HG03558 (cell line): ENCODE results near the gene STOX2.

ENCODE experiments used
- ATAC-seq: cut with Tn5 transposase; IDR thresholded peaks from one replicate; pipeline ENCODE4 v1.9.1; 2021; ENCODE audit warnings: moderate number of reproducible peaks; ENCODE audit not compliant: unreplicated experiment; ENCODE audit errors: extremely low read depth

The STOX2 gene

GRCh38 chr4:183985786-183986185, 80.7 kb downstream of the STOX2 start:
- ATAC-seq, result no peak

GRCh38 chr4:183986291-183986970, 81.3 kb downstream of the STOX2 start:
- no peak for ATAC-seq

GRCh38 chr4:183986971-183987946, 82.2 kb downstream of the STOX2 start:
- ATAC-seq, result no peak

- ATAC-seq, result no peak
These were observed 82.9 kb downstream of the STOX2 start for GRCh38 chr4:183987987-183988392.

- ATAC-seq, result no peak
These were observed 83.8 kb downstream of the STOX2 start for GRCh38 chr4:183988874-183989273.

- ATAC-seq, result no peak
These were observed 84.4 kb downstream of the STOX2 start for GRCh38 chr4:183989461-183989860.

- ATAC-seq, result no peak
These were observed 84.8 kb downstream of the STOX2 start for GRCh38 chr4:183989931-183990330.

- ATAC-seq, result no peak
These were observed 88.6 kb downstream of the STOX2 start for GRCh38 chr4:183993676-183994075.

GRCh38 chr4:183995570-183995969, 90.5 kb downstream of the STOX2 start:
- no peak for ATAC-seq

GRCh38 chr4:183996868-183997267, 91.8 kb downstream of the STOX2 start:
- no peak for ATAC-seq

GRCh38 chr4:183999435-183999834, 94.3 kb downstream of the STOX2 start:
- ATAC-seq, result no peak

- no peak for ATAC-seq
These were observed 95.6 kb downstream of the STOX2 start for GRCh38 chr4:184000457-184001396.

- ATAC-seq, result no peak
These were observed 98.3 kb downstream of the STOX2 start for GRCh38 chr4:184003433-184003832.

GRCh38 chr4:184007891-184008290, 102.8 kb downstream of the STOX2 start:
- ATAC-seq, result no peak

- ATAC-seq, result no peak
These were observed 105.6 kb downstream of the STOX2 start for GRCh38 chr4:184010696-184011095.

GRCh38 chr4:184011826-184012380, 106.8 kb downstream of the STOX2 start:
- no peak for ATAC-seq

GRCh38 chr4:184012937-184013336, 107.8 kb downstream of the STOX2 start:
- ATAC-seq, result no peak

GRCh38 chr4:184014301-184014700, 109.2 kb downstream of the STOX2 start:
- no peak for ATAC-seq

GRCh38 chr4:184016759-184017668, 111.9 kb downstream of the STOX2 start:
- ATAC-seq, result no peak
